MM.1S (cell line): Measurements from ENCODE around the gene DPP10.

Experiments
- DNase-seq: peaks from one replicate; pipeline ENCODE4 v3.0.0-alpha.2; 2015
- H2AFZ ChIP-seq: fragments of 300-600 bp; sonication (generic); 2 replicates; pipeline ENCODE4 v1.6.0; 2016; ENCODE audit warnings: antibody characterized with exemption, low read length
- H3F3A ChIP-seq: fragments of 300-600 bp; sonication (generic); 2 replicates; pipeline ENCODE4 v1.6.1; 2016; ENCODE audit warnings: mild to moderate bottlenecking, antibody characterized with exemption, low read length, moderate library complexity, mixed read lengths; ENCODE audit not compliant: insufficient read depth
- H3K27ac ChIP-seq: fragments of 300-600 bp; sonication (generic); 2 replicates; pipeline ENCODE4 v1.5.1; 2016; ENCODE audit warnings: mild to moderate bottlenecking, low read length
- H3K27me3 ChIP-seq: fragments of 300-600 bp; sonication (generic); replicated peaks from 2 replicates; pipeline ENCODE4 v1.6.0; 2016; ENCODE audit warnings: low read length; ENCODE audit not compliant: insufficient read depth
- H3K36me3 ChIP-seq: fragments of 300-600 bp; sonication (generic); replicated peaks from 2 replicates; pipeline ENCODE4 v1.6.1; 2016; ENCODE audit warnings: mild to moderate bottlenecking, low read length, mixed read lengths; ENCODE audit not compliant: insufficient read depth
- H3K4me1 ChIP-seq: fragments of 300-600 bp; sonication (generic); 2 replicates; pipeline ENCODE4 v1.6.1; 2016; ENCODE audit warnings: low read length, mixed read lengths
- H3K4me2 ChIP-seq: fragments of 300-600 bp; sonication (generic); 2 replicates; pipeline ENCODE4 v1.6.0; 2016; ENCODE audit warnings: low read depth, low read length
- H3K4me3 ChIP-seq: fragments of 300-600 bp; sonication (generic); 2 replicates; pipeline ENCODE4 v1.5.1; 2016; ENCODE audit warnings: low read length, mixed read lengths
- H3K79me2 ChIP-seq: fragments of 300-600 bp; sonication (generic); 2 replicates; pipeline ENCODE4 v1.6.1; 2016; ENCODE audit warnings: mixed run types, low read length, mixed read lengths
- H3K9ac ChIP-seq: fragments of 300-600 bp; sonication (generic); 2 replicates; pipeline ENCODE4 v1.6.1; 2016; ENCODE audit warnings: low read length, mixed read lengths
- H3K9me2 ChIP-seq: fragments of 300-600 bp; sonication (generic); replicated peaks from 2 replicates; pipeline ENCODE4 v1.6.1; 2016; ENCODE audit warnings: mild to moderate bottlenecking, low read length, mixed read lengths; ENCODE audit not compliant: insufficient read depth
- H3K9me3 ChIP-seq: fragments of 300-600 bp; sonication (generic); replicated peaks from 2 replicates; pipeline ENCODE4 v1.6.1; 2016; ENCODE audit warnings: mild to moderate bottlenecking, low read length, mixed read lengths; ENCODE audit not compliant: insufficient read depth
- H4K20me1 ChIP-seq: fragments of 300-600 bp; sonication (generic); 2 replicates; pipeline ENCODE4 v1.6.1; 2016; ENCODE audit warnings: mild to moderate bottlenecking, low read length, moderate library complexity, mixed read lengths; ENCODE audit not compliant: insufficient read depth
- CTCF ChIP-seq: fragments of 300-600 bp; sonication (generic); IDR thresholded peaks from 2 replicates; pipeline ENCODE4 v1.5.1; 2016; ENCODE audit warnings: antibody characterized with exemption, low read length, mixed read lengths
- EZH2 ChIP-seq: fragments of 300-600 bp; sonication (generic); optimal IDR thresholded peaks from 2 replicates; pipeline ENCODE3; 2017; ENCODE audit warnings: low read depth, mild to moderate bottlenecking, antibody characterized with exemption, low read length, mixed read lengths
- EZH2phosphoT487 ChIP-seq: fragments of 300-600 bp; sonication (generic); IDR thresholded peaks from 2 replicates; pipeline ENCODE4 v1.6.1; 2018; ENCODE audit warnings: antibody characterized with exemption, low read length

The DPP10 gene

GRCh38 chr2:115168457-115168856, 726.0 kb downstream of the DPP10 start:
- Histone ChIP-seq H3K9me3 (no peaks in the 10 kb centered on the region), H3K4me3 (no peak overlapping the region), H3K9me2 (no peaks in the 10 kb centered on the region), H3K79me2 (no peaks in the 10 kb centered on the region), H4K20me1 (no peaks in the 10 kb centered on the region), H3K4me2 (no peak overlapping the region), H2AFZ (no peak overlapping the region), H3K36me3 (no peaks in the 10 kb centered on the region), H3K9ac (no peak overlapping the region), H3K27me3 (no peaks in the 10 kb centered on the region), H3K4me1 (no peaks in the 10 kb centered on the region), H3F3A (no peaks in the 10 kb centered on the region), H3K27ac (no peak overlapping the region)
- no peak for TF ChIP-seq EZH2
- no peak for TF ChIP-seq CTCF
- no peak for TF ChIP-seq EZH2phosphoT487
- DNase-seq, result no peak

- H3K4me2 ChIP-seq, result no peak overlapping the region
- TF ChIP-seq EZH2, result no peak
- no peak for TF ChIP-seq CTCF
- no peak for TF ChIP-seq EZH2phosphoT487
These were observed 727.4 kb downstream of the DPP10 start for GRCh38 chr2:115169814-115170213.

GRCh38 chr2:115171751-115172150, 729.3 kb downstream of the DPP10 start:
- Histone ChIP-seq H3K9ac (no peak overlapping the region), H2AFZ (no peak overlapping the region), H3F3A (no peaks in the 10 kb centered on the region), H3K4me2 (no peak overlapping the region), H3K4me3 (no peak overlapping the region), H3K9me3 (no peaks in the 10 kb centered on the region), H3K27me3 (no peaks in the 10 kb centered on the region), H4K20me1 (no peaks in the 10 kb centered on the region), H3K9me2 (no peaks in the 10 kb centered on the region), H3K4me1 (no peaks in the 10 kb centered on the region), H3K36me3 (no peaks in the 10 kb centered on the region), H3K27ac (no peak overlapping the region), H3K79me2 (no peaks in the 10 kb centered on the region)
- no peak for DNase-seq
- no peak for TF ChIP-seq EZH2phosphoT487
- no peak for TF ChIP-seq EZH2
- no peak for TF ChIP-seq CTCF

More at GRCh38 chr2:115169814-115170213, 727.4 kb downstream of the DPP10 start:
- Histone ChIP-seq H3K36me3 (no peaks in the 10 kb centered on the region), H3K27ac (no peak overlapping the region), H3K9ac (no peak overlapping the region), H3K9me2 (no peaks in the 10 kb centered on the region), H3K4me1 (no peaks in the 10 kb centered on the region), H3K9me3 (no peaks in the 10 kb centered on the region), H2AFZ (no peak overlapping the region), H3F3A (no peaks in the 10 kb centered on the region), H3K4me3 (no peak overlapping the region), H4K20me1 (no peaks in the 10 kb centered on the region), H3K79me2 (no peaks in the 10 kb centered on the region), H3K27me3 (no peaks in the 10 kb centered on the region)
- no peak for DNase-seq
